HepG2 (cell line): ENCODE measurements around the gene CDC14A. TPM values are rescaled to one million over a fixed set of nuclear protein-coding genes. Genes with fewer than 3 reads are reported as not detected.

Experiments
- ATAC-seq: fragments of 200-7000 bp; cut with Tn5 transposase; 3 replicates; pipeline ENCODE4 v1.9.1; 2020; ENCODE audit warnings: mild to moderate bottlenecking, moderate library complexity
- BruUV-seq: library from RNA; stranded (reverse); fragments of 400-500 nt; replicated peaks from 2 replicates; lab custom pipeline; 2021; lab: Mats Ljungman, UMichigan
- CTCF ChIA-PET: fragments of 300-600 bp; formaldehyde crosslinking; extraction: SDS; loops from one replicate; lab custom pipeline; 2021; ENCODE audit warnings: low total read pairs, inconsistent platforms, low intra/inter-chr PET ratio; lab: Yijun Ruan, JAX
- POLR2A ChIA-PET: fragments of 350-600 bp; sonication (Branson Sonifier 250); formaldehyde crosslinking; loops from one replicate; lab custom pipeline; 2020; ENCODE audit warnings: antibody characterized with exemption, inconsistent platforms; lab: Yijun Ruan, JAX
- DNase-seq: peaks from one replicate; pipeline ENCODE4 v3.0.0-alpha.2; 2015; ENCODE audit warnings: low spot score
- FAIRE-seq: peaks from 3 replicates; lab custom pipeline; 2011; peaks lifted over from hg19 to GRCh38; lab: Jason Lieb, UNC
- H2AFZ ChIP-seq: one replicate; pipeline ENCODE4 v1.6.1; 2011; ENCODE audit warnings: low read length, inconsistent platforms
- H3K27ac ChIP-seq: fragments of 300-600 bp; 3 replicates; pipeline ENCODE4 v1.8.0; 2011; ENCODE audit warnings: mixed run types, mild to moderate bottlenecking, mixed read lengths, low read length, inconsistent platforms; ENCODE audit not compliant: insufficient read depth; ENCODE audit errors: extremely low read length
- H3K27me3 ChIP-seq, 2 experiments: fragments of 200-600 bp in 1 of 2; 2 replicates in 1 of 2; 3 replicates in 1 of 2; pipeline versions ENCODE4 v1.6.0 to v1.8.0; 2011; ENCODE audit warnings: low read length in 2 of 2, mild to moderate bottlenecking in 2 of 2, moderate library complexity in 2 of 2, inconsistent platforms in 1 of 2; ENCODE audit not compliant: insufficient read depth in 2 of 2, control insufficient read depth in 1 of 2
- H3K36me3 ChIP-seq, 2 experiments: fragments of 200-600 bp in 1 of 2; replicated peaks in 1 of 2; 2 replicates in 1 of 2; 3 replicates in 1 of 2; pipeline versions ENCODE4 v1.5.1 to v1.8.0; 2011; ENCODE audit warnings: low read length in 2 of 2, inconsistent platforms in 1 of 2; ENCODE audit not compliant: insufficient read depth in 2 of 2, control insufficient read depth in 1 of 2
- H3K4me1 ChIP-seq: 2 replicates; pipeline ENCODE4 v1.5.1; 2012; ENCODE audit warnings: low read length, inconsistent platforms; ENCODE audit not compliant: insufficient read depth
- H3K4me2 ChIP-seq: 2 replicates; pipeline ENCODE4 v1.6.0; 2011; ENCODE audit warnings: low read depth, low read length, inconsistent platforms
- H3K4me3 ChIP-seq, 3 experiments: fragments of 200-600 bp in 1 of 3; sonication (generic), shearing (Covaris generic) in 1 of 3; replicated peaks in 1 of 3; 2 replicates each; pipeline ENCODE4 v1.5.1; 2011 to 2016; ENCODE audit warnings: low read length in 3 of 3, inconsistent platforms in 2 of 3, low read depth in 2 of 3, mild to moderate bottlenecking in 2 of 3, control low read depth in 1 of 3, mixed read lengths in 1 of 3; ENCODE audit not compliant: insufficient read depth in 1 of 3
- H3K79me2 ChIP-seq: one replicate; pipeline ENCODE4 v1.6.1; 2011; ENCODE audit warnings: low read length, inconsistent platforms; ENCODE audit not compliant: insufficient read depth
- H3K9ac ChIP-seq: 2 replicates; pipeline ENCODE4 v1.6.0; 2011; ENCODE audit warnings: mild to moderate bottlenecking, low read depth, low read length, inconsistent platforms; ENCODE audit not compliant: insufficient read depth
- H3K9me3 ChIP-seq: 2 replicates; pipeline ENCODE4 v1.5.1; 2012; ENCODE audit warnings: mild to moderate bottlenecking, low read length
- H4K20me1 ChIP-seq: 2 replicates; pipeline ENCODE4 v1.6.0; 2011; ENCODE audit warnings: inconsistent platforms, mild to moderate bottlenecking, low read length, moderate library complexity; ENCODE audit not compliant: insufficient read depth
- BCL6 ChIP-seq: IDR thresholded peaks from 2 replicates; pipeline ENCODE4 v1.6.1; 2016; ENCODE audit warnings: missing genetic modification reagents, missing compliant biosample characterization
- ERF ChIP-seq: IDR thresholded peaks from 2 replicates; pipeline ENCODE4 v1.6.1; 2018; ENCODE audit warnings: missing biosample characterization, missing genetic modification reagents
- GZF1 ChIP-seq: sonication (generic); formaldehyde crosslinking; IDR thresholded peaks from 2 replicates; pipeline ENCODE4 v1.5.1; 2020; ENCODE audit warnings: mild to moderate bottlenecking, missing genetic modification reagents
- NFRKB ChIP-seq: fragments of 450-650 bp; IDR thresholded peaks from 2 replicates; pipeline ENCODE4 v1.6.1; 2017
- ZFP82 ChIP-seq: sonication (generic); formaldehyde crosslinking; IDR thresholded peaks from 2 replicates; pipeline ENCODE4 v1.5.1; 2020; ENCODE audit warnings: mild to moderate bottlenecking, missing genetic modification reagents, borderline replicate concordance
- ZNF652 ChIP-seq: IDR thresholded peaks from 2 replicates; pipeline ENCODE4 v1.6.1; 2016; ENCODE audit warnings: low read depth, borderline replicate concordance
- WGBS: methylation state at CpG from one replicate; pipeline ENCODE4 v1.1.6; 2017; ENCODE audit warnings: low lambda C conversion rate; 5-methylcytosine and 5-hydroxymethylcytosine counted together
- in situ Hi-C: cut with HindIII; loops from 2 replicates; pipeline ENCODE4 v1.10.0; 2017; ENCODE audit warnings: low pct_unique_long_range_greater_than_20kb; ENCODE audit not compliant: extremely low pct_ligation_motif_present
- intact Hi-C: fragments of 100-400 bp; cut with micrococcal nuclease; formaldehyde crosslinking; loops from one replicate; pipeline ENCODE4 v1.10.0; 2022; ENCODE audit not compliant: unreplicated experiment
- polyA plus RNA-seq, 8 experiments: library from polyadenylated mRNA; depleted of rRNA in 3 of 8; stranded (reverse) in 7 of 8; unstranded in 1 of 8; fragments of >200 nt; fragmentation: Illumina TruSeq in 4 of 8; extraction: Trizol in 4 of 8; gene quantifications; 2 replicates each; pipeline versions ENCODE4 v1.2.1 to v1.2.3, GENCODE V29; 2011 to 2016; ENCODE audit warnings: low read depth in 4 of 8, missing spikeins in 1 of 8, mixed read lengths in 1 of 8; ENCODE audit not compliant: insufficient read depth in 1 of 8
- total RNA-seq, 5 experiments: library from RNA; depleted of rRNA; stranded (reverse); fragments of >200 nt; fragmentation: Illumina TruSeq; extraction: Trizol; gene quantifications; 2 replicates each; pipeline ENCODE4 v1.2.3, GENCODE V29; 2016; ENCODE audit warnings: low read depth in 1 of 5
- TF ChIP-seq, protein P1 (sequence below): sonication (generic); formaldehyde crosslinking; conservative IDR thresholded peaks from 2 replicates; pipeline ENCODE4 v1.4.0; 2020; ENCODE audit warnings: mild to moderate bottlenecking, missing genetic modification reagents, moderate library complexity
- TF ChIP-seq, protein P2 (sequence below): sonication (generic); formaldehyde crosslinking; IDR thresholded peaks from 2 replicates; pipeline ENCODE4 v1.4.0; 2020; ENCODE audit warnings: missing genetic modification reagents, mild to moderate bottlenecking, borderline replicate concordance

The CDC14A gene
- total and polyA plus RNA-seq, 2 of the 13 experiments (the other 11 are each of a cell fraction or from before 2014, with no cell fraction given): 2.8 to 4.9 TPM

GRCh38 chr1:100321506-100321905, 30.8 kb upstream of the CDC14A start:
- no peak for FAIRE-seq
- CTCF ChIA-PET: no interaction called here
- no peak for TF ChIP-seq NFRKB
- TF ChIP-seq, protein P1, sequence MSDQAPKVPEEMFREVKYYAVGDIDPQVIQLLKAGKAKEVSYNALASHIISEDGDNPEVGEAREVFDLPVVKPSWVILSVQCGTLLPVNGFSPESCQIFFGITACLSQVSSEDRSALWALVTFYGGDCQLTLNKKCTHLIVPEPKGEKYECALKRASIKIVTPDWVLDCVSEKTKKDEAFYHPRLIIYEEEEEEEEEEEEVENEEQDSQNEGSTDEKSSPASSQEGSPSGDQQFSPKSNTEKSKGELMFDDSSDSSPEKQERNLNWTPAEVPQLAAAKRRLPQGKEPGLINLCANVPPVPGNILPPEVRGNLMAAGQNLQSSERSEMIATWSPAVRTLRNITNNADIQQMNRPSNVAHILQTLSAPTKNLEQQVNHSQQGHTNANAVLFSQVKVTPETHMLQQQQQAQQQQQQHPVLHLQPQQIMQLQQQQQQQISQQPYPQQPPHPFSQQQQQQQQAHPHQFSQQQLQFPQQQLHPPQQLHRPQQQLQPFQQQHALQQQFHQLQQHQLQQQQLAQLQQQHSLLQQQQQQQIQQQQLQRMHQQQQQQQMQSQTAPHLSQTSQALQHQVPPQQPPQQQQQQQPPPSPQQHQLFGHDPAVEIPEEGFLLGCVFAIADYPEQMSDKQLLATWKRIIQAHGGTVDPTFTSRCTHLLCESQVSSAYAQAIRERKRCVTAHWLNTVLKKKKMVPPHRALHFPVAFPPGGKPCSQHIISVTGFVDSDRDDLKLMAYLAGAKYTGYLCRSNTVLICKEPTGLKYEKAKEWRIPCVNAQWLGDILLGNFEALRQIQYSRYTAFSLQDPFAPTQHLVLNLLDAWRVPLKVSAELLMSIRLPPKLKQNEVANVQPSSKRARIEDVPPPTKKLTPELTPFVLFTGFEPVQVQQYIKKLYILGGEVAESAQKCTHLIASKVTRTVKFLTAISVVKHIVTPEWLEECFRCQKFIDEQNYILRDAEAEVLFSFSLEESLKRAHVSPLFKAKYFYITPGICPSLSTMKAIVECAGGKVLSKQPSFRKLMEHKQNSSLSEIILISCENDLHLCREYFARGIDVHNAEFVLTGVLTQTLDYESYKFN (CRISPR knock-in tag): 0 out of 2 replicates have a peak, but pooled peaks have one; percentile 12
- TF ChIP-seq BCL6 (CRISPR knock-in tag): 0 out of 2 replicates have a peak, but pooled peaks have one; percentile 2
- no peak for TF ChIP-seq ZFP82 (CRISPR knock-in tag)
- no peak for TF ChIP-seq ERF (CRISPR knock-in tag)
- TF ChIP-seq, protein P2, sequence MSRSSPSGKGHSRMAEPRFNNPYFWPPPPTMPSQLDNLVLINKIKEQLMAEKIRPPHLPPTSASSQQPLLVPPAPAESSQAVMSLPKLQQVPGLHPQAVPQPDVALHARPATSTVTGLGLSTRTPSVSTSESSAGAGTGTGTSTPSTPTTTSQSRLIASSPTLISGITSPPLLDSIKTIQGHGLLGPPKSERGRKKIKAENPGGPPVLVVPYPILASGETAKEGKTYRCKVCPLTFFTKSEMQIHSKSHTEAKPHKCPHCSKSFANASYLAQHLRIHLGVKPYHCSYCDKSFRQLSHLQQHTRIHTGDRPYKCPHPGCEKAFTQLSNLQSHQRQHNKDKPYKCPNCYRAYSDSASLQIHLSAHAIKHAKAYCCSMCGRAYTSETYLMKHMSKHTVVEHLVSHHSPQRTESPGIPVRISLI (CRISPR knock-in tag): no peak
- 0 out of 2 replicates have a peak, but pooled peaks have one; percentile 28 for TF ChIP-seq ZNF652 (CRISPR knock-in tag)
- TF ChIP-seq GZF1 (CRISPR knock-in tag): no peak

More at GRCh38 chr1:100321506-100321905, 30.8 kb upstream of the CDC14A start:
- intact Hi-C loops (no loop called here), in situ Hi-C loops (no loop called here)
- no peak overlapping the region; a peak in 1 of 6 replicates for H3K4me3 ChIP-seq
- H4K20me1 ChIP-seq: no peaks in the 10 kb centered on the region
- ATAC-seq (peak; percentile 73), DNase-seq (no peak)
- H3K36me3 ChIP-seq: no peaks in the 10 kb centered on the region
- H3K9me3 ChIP-seq: no peaks in the 10 kb centered on the region
- no TSS peak for BruUV-seq
- H3K27ac ChIP-seq: no peak overlapping the region
- H3K4me2 ChIP-seq: peak overlapping the region; percentile 39
- POLR2A ChIA-PET: no interaction called here
- peaks cover 34% of the 10 kb centered on the region for H3K4me1 ChIP-seq
- H3K9ac ChIP-seq: no peak overlapping the region
- H3K27me3 ChIP-seq: no peaks in the 10 kb centered on the region
- H3K79me2 ChIP-seq: no peaks in the 10 kb centered on the region
- H2AFZ ChIP-seq: no peak overlapping the region
- WGBS: 23% methylated on average over 8 of the region's 8 CpGs
